Uterus (tissue), 4 donors: ENCODE measurements around the gene GCNT4. TPM values are rescaled to one million over a fixed set of nuclear protein-coding genes. Genes with fewer than 3 reads are reported as not detected.
"Not testable (repeated sequence)": the region's sequence is repeated elsewhere in the genome, so short reads cannot be mapped to it uniquely, and the experiment has no call there.

Experiments
- DNase-seq, 2 donors: peaks; one replicate each; pipeline ENCODE4 v3.0.0-alpha.2; 2019 to 2020
- H3K27ac ChIP-seq, 2 donors: fragments of 200-600 bp; sonication (generic); 1 replicate in 1 of 2; 2 replicates in 1 of 2; pipeline ENCODE4 v1.5.1; 2016 to 2018
- H3K27me3 ChIP-seq, 2 donors: fragments of 200-600 bp; sonication (generic); one replicate each; pipeline ENCODE4 v1.5.1; 2018 to 2019; ENCODE audit warnings: control low read depth in 1 of 2
- H3K36me3 ChIP-seq, 2 donors: fragments of 200-600 bp; sonication (generic); one replicate each; pipeline ENCODE4 v1.5.1; 2019; ENCODE audit warnings: control low read depth in 1 of 2
- H3K4me1 ChIP-seq, 2 donors: fragments of 200-600 bp; sonication (generic); one replicate each; pipeline ENCODE4 v1.5.1; 2018 to 2019; ENCODE audit warnings: control low read depth in 1 of 2
- H3K4me3 ChIP-seq, 2 donors: fragments of 200-600 bp; sonication (generic); 1 replicate in 1 of 2; 2 replicates in 1 of 2; pipeline ENCODE4 v1.5.1; 2018 to 2019; ENCODE audit warnings: mild to moderate bottlenecking in 1 of 2
- H3K9me3 ChIP-seq, 2 donors: fragments of 200-600 bp; sonication (generic); one replicate each; pipeline ENCODE4 v1.5.1; 2019; ENCODE audit warnings: control low read depth in 1 of 2
- POLR2A ChIP-seq, 2 donors: fragments of 450-650 bp; IDR thresholded peaks; one replicate each; pipeline ENCODE4 v1.6.1; 2016; ENCODE audit warnings: antibody characterized with exemption in 2 of 2, mild to moderate bottlenecking in 1 of 2, moderate library complexity in 1 of 2
- intact Hi-C: fragments of 100-400 bp; cut with DNase I; formaldehyde crosslinking; loops from one replicate; pipeline ENCODE4 v1.15.1; 2023; ENCODE audit warnings: low total_unique reads
- total RNA-seq, 4 donors: library from RNA; depleted of rRNA in 3 of 4; stranded (reverse); fragments of >200 nt in 3 of 4; gene quantifications; one replicate each; pipeline versions ENCODE4 v1.1.0 to v1.2.4, GENCODE V29; 2014 to 2023
- TF ChIP-seq, protein P1 (sequence below), 4 experiments: fragments of 200-600 bp in 2 of 4; fragments of 450-650 bp in 2 of 4; sonication (generic) in 2 of 4; IDR thresholded peaks; one replicate each; pipeline ENCODE4 v1.5.1; 2016 to 2019; ENCODE audit warnings: antibody characterized with exemption in 4 of 4, mild to moderate bottlenecking in 2 of 4, moderate library complexity in 1 of 4
- donor health status: DM: yes; HTN: yes; CAD: no.

The GCNT4 gene
- total RNA-seq, 4 donors from 2014 or later: 0.88 to 4.0 (median 2.3) TPM

DNA sequence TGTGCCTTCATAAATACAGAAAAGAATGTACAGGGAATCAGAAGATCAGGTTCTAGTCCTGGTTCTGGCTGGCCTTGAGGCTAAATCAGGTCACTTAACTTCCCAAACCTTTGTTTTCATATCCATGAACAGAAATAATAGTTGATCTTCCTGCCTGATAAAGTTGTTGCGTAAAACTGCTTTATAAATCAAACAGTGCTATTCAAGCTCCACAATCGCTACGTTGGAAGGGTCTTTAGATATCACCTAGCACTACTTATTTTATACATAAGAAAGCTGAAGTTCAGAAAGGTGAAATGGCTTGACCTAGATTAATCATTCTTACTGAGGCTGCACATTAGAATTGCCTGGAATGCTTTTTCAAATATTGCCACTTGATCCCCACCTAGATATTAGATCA is 36.3 kb upstream of the GCNT4 start:
- TF ChIP-seq POLR2A (IDR thresholded peaks at IDR 0.05): no peak
- TF ChIP-seq, protein P1, sequence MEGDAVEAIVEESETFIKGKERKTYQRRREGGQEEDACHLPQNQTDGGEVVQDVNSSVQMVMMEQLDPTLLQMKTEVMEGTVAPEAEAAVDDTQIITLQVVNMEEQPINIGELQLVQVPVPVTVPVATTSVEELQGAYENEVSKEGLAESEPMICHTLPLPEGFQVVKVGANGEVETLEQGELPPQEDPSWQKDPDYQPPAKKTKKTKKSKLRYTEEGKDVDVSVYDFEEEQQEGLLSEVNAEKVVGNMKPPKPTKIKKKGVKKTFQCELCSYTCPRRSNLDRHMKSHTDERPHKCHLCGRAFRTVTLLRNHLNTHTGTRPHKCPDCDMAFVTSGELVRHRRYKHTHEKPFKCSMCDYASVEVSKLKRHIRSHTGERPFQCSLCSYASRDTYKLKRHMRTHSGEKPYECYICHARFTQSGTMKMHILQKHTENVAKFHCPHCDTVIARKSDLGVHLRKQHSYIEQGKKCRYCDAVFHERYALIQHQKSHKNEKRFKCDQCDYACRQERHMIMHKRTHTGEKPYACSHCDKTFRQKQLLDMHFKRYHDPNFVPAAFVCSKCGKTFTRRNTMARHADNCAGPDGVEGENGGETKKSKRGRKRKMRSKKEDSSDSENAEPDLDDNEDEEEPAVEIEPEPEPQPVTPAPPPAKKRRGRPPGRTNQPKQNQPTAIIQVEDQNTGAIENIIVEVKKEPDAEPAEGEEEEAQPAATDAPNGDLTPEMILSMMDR (IDR thresholded peaks at IDR 0.05): no peak
- no peaks in the 10 kb centered on the region for H3K9me3 ChIP-seq
- H3K27ac ChIP-seq: no peak overlapping the region
- intact Hi-C loops: no loop called here
- no peaks in the 10 kb centered on the region for H3K27me3 ChIP-seq
- DNase-seq: no peak
- H3K36me3 ChIP-seq: no peaks in the 10 kb centered on the region
- H3K4me3 ChIP-seq: no peak overlapping the region
- H3K4me1 ChIP-seq: no peaks in the 10 kb centered on the region

DNA sequence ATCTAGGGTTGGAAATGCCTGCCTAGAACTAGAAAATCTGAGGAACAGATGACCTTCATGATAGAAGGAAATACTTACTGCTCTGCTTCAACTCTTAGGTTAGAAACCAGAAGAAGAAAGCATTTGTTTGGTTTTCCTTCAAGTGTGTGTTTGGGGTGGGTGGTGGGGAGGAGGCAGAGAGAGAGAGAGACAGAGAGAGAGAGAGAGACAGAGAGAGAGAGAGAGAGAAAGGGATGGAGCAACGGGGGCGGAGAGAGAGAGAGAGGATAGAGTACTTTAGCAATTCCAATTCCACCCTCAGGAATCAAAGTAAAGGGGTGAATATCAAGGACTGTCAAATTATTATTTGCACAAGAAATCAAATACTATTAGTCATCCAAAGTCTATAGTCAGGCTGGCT is 29.2 kb upstream of the GCNT4 start:
- TF ChIP-seq POLR2A (IDR thresholded peaks at IDR 0.05): no peak
- TF ChIP-seq, protein P1 (IDR thresholded peaks at IDR 0.05): no peak
- Histone ChIP-seq H3K36me3 (no peaks in the 10 kb centered on the region), H3K4me1 (no peaks in the 10 kb centered on the region), H3K27me3 (no peaks in the 10 kb centered on the region), H3K9me3 (no peaks in the 10 kb centered on the region), H3K4me3 (no peak overlapping the region), H3K27ac (no peak overlapping the region)
- intact Hi-C loops: no loop called here
- no peak for DNase-seq

DNA sequence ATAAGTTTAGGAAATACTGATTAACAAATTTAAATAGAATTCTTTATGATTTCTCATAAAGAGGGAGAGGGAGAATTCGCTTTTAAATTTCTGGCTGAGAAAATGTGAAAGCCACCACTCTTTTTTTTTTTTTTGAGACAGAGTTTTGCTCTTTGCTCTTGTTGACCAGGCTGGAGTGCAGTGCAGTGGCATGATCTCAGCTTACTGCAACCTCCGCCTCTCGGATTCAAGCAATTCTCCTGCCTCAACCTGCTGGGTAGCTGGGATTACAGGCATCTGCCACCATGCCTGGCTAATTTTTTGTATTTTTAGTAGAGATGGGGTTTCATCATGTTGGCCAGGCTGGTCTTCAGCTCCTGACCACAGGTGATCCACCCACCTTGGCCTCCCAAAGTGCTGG is 27.0 kb upstream of the GCNT4 start:
- H3K4me3 ChIP-seq, H3K27me3 ChIP-seq, H3K4me1 ChIP-seq, H3K9me3 ChIP-seq, H3K27ac ChIP-seq, DNase-seq, H3K36me3 ChIP-seq, intact Hi-C loops: not testable (repeated sequence)

DNA sequence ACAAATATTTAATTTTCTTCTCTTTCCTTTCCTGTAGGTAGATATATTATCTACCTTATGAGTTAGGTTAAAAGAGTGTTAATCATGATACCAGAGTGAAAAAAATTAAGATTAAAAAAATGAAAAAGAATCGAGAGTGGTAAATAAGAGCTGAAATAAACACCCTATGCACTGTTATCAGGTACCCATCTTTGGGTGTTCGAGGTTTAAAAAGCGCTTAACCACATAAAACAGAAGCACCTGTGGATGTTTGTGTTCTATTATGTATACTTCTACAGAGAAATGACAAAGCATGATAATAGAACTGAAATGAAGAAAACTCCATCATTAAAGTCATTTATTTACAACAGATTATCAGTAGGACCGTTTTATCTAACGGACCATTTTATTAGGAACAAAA is 25.7 kb upstream of the GCNT4 start:
- no peaks in the 10 kb centered on the region for H3K4me1 ChIP-seq
- no peaks in the 10 kb centered on the region for H3K36me3 ChIP-seq
- no peak overlapping the region for H3K27ac ChIP-seq
- H3K4me3 ChIP-seq: no peak overlapping the region
- TF ChIP-seq POLR2A (IDR thresholded peaks at IDR 0.05): no peak
- TF ChIP-seq, protein P1 (IDR thresholded peaks at IDR 0.05): no peak
- intact Hi-C loops: no loop called here
- no peak for DNase-seq
- H3K27me3 ChIP-seq: no peaks in the 10 kb centered on the region
- H3K9me3 ChIP-seq: no peaks in the 10 kb centered on the region

DNA sequence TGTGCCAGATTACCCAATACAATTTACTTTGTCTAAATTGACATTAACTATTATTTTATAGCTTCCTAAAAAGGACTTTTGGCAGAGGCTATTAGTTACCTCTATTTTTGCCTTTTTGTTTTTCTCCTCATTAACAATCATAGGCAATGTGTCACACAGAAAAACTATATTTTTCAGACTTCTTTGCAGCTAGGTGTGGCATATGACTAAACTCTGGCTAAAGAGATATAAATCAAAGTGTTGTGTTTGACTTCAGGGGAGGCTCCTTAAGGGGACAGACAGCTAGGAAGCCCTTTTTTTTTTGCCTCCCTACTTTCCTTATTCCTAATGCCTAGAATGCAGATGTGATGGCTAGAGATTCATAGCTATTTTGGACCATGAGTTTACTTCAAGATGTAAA is 19.7 kb upstream of the GCNT4 start:
- no peak for TF ChIP-seq POLR2A (IDR thresholded peaks at IDR 0.05)
- TF ChIP-seq, protein P1 (IDR thresholded peaks at IDR 0.05): no peak
- intact Hi-C loops: no loop called here
- H3K27ac ChIP-seq: no peak overlapping the region
- H3K36me3 ChIP-seq: no peaks in the 10 kb centered on the region
- H3K9me3 ChIP-seq: no peaks in the 10 kb centered on the region
- H3K27me3 ChIP-seq: no peaks in the 10 kb centered on the region
- no peak overlapping the region for H3K4me3 ChIP-seq
- DNase-seq: no peak
- H3K4me1 ChIP-seq: no peaks in the 10 kb centered on the region

DNA sequence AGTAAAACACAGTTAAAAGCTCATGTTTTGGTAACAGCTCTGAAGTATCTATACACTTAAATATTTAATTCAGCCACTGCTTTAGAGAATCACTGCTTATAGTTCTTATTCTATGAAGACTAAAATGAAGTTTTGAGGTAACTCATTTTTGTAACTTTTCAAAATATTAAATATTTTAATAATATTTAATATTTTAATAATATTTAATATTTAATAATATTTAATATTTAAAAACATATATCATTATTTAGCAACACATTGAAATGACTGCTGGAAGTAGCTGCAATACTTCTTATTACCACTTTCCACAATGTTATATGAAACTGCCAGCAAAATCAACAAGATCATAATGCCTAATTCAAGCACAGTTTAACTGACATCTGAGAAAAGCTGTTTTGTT is 18.7 kb upstream of the GCNT4 start:
- no peak for TF ChIP-seq POLR2A (IDR thresholded peaks at IDR 0.05)
- TF ChIP-seq, protein P1 (IDR thresholded peaks at IDR 0.05): no peak
- intact Hi-C loops: no loop called here
- no peak overlapping the region for H3K4me3 ChIP-seq
- H3K4me1 ChIP-seq: no peaks in the 10 kb centered on the region
- no peak for DNase-seq
- no peaks in the 10 kb centered on the region for H3K36me3 ChIP-seq
- no peak overlapping the region for H3K27ac ChIP-seq
- H3K27me3 ChIP-seq: no peaks in the 10 kb centered on the region
- no peaks in the 10 kb centered on the region for H3K9me3 ChIP-seq
